HTERT RPE-1 (cell line): ENCODE data around the gene SH3RF3.

Experiments
- in situ Hi-C: fragments of 300-500 bp; cut with MboI; formaldehyde crosslinking; loops from 4 replicates; pipeline ENCODE4 v1.14.3; 2020; ENCODE audit warnings: low sequenced_read_pairs

Gene SH3RF3

GRCh38 chr2:109233643-109234042 lies 104.6 kb downstream of the SH3RF3 start:
- in situ Hi-C loops, result no loop called here

- in situ Hi-C loops, result no loop called here
These were observed 105.3 kb downstream of the SH3RF3 start for GRCh38 chr2:109234355-109234754.

GRCh38 chr2:109236147-109236546 lies 107.1 kb downstream of the SH3RF3 start:
- in situ Hi-C loops, result no loop called here

- in situ Hi-C loops, result no loop called here
These were observed 108.8 kb downstream of the SH3RF3 start for GRCh38 chr2:109237792-109238191.

DNA sequence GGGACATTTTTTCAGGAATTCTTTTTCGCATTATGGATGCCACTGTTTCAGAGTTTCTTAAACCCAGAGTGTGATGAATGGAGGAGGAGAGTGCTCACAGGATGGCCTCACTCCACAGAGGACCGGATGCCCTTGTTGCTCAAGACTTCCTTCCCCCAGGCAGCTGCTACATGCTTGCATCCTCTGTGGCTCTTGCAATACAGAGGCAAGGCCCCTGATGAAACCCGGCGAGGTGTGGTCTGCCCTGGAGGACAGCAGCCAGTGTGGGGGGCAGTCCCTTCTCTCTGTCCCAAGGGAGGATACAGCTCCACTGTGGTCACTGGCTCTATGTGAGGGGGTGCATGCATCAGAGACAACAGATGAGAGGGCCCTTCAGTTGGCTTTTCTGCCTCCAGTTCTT lies 109.6 kb downstream of the SH3RF3 start:
- in situ Hi-C loops, result no loop called here

GRCh38 chr2:109239720-109240119 lies 110.7 kb downstream of the SH3RF3 start:
- in situ Hi-C loops, result no loop called here

DNA sequence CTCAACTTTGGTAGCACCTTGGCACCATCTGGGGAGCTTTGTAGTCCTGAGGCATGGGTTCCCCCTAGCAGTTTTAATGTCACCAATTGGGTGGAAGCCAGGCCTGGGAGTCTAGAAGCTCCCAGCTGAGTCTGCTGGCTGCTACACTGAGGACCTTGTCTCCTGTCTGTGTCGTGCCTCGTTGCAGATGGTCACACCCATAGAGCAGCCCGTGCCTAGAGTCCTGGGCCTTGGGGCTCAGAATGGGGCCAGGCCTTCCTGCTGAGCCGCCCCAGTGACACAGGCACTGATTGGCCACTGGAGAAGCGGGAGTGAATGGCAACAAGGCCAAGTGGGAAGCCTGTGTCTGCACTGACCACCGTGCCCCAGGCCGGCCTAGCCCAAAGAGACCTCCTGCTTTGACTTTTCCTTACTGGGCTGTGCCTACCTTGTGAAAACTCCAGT lies 113.2 kb downstream of the SH3RF3 start:
- in situ Hi-C loops, result no loop called here

DNA sequence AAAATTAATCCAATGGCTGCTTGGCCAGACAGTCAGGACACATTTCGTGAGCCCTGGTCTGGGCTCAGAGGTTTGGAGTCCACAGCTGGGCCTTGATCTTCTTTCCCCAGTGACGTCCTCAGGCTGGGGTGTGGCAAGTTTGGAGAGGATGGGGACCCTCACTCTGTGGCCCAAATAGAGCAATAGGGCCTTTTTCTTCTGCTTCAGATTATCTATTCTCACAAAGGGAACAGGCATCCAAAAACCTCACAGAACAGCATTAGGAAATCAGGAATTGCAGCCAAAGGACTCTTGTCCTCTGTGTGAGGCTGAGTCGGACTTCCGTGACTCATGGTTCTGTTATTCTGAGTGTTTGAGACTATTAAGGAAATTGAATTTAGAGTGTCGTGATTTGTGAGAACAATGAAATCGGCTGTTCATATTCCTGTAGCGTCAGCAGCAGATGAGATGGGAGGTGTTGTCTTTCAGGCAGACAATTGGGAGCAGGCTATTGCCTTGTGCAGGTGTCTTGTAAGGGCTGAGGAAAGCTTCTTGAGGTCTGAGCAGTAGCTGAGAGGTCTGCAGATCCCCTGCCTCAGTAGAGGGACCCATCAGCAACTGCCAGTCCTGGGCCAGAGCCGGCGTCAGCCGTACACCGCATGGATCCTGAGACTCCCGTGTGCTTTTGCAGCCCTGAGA lies 113.8 kb downstream of the SH3RF3 start:
- in situ Hi-C loops, result no loop called here

DNA sequence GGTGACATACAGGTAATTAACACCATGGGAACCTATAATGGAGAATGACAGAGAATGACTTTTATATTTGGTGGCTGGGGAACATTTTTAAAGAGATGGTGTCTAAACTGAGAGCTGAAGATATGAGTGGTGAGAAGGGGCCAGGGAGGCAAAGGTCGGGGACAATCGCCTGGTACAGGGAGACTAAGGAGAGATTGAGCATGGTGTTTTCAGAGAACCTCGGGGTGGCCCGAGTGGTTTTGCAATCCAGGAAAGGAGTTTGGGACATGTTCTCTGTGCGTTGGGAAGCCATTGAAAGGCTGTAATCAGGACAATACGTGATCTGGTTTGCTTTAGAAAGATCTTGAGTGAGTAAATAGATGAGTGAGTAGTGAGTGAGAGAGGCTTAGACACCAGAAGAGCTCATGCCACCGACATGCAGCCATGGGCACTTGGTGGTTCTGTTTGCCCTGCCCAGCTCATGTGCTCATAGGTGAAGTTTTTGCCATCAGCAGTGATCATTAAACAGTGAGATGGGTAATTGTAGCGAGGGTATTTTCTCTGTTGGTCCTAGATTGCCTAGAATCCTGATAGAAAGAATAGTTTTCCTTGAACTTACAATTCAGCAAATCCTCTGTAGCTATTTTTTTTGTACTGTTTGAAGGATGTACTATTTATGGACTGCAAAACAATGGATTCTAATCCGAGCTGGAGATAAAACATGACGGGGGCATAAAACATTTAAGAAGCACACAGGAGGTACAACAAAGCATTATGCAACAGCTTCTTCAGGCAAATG lies 114.7 kb downstream of the SH3RF3 start:
- in situ Hi-C loops, result no loop called here

DNA sequence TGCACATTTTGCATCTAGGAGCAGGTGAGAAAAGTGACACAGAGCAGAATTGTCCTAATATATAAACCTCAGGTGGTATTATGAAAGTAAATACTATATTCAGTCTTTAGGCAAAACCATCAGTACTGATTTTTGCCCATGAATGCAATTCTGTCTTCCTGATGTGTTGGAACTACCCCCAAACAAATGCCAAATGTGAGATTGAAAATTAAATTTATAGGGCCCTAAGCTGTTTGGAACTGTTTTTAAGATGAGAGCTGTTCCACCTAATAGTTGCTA lies 115.2 kb downstream of the SH3RF3 start:
- in situ Hi-C loops, result no loop called here

DNA sequence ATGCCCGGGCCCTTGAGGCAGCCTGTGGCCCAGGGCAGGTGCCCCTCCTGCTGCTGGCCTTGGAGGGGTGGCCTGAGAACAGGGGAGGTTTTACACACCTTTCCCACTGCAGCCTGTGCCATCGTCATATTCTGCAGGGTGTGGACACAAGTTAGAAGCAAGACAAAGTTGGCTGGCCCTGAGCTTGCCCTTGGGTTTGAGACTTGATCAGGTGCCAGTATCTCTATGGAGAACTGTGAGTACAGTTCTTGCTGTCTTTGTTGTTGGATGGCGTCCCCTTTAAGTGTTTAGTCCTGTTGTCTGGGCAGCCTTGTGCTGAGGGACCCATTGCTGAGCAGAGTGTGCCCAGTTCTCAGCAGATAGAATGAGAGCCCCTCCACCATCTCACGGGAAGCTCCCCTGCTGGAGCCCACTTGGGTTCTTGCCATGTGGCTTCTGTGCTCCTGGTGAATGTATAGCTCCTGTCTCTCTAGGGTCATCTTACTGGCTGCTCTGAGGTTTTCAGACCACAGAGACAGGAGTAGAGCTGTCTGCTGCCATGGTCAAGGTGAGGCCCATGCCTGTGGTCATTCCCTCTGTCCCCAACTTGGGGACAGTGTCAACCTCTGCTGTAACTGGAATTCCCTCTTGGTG lies 115.9 kb downstream of the SH3RF3 start:
- in situ Hi-C loops, result no loop called here

DNA sequence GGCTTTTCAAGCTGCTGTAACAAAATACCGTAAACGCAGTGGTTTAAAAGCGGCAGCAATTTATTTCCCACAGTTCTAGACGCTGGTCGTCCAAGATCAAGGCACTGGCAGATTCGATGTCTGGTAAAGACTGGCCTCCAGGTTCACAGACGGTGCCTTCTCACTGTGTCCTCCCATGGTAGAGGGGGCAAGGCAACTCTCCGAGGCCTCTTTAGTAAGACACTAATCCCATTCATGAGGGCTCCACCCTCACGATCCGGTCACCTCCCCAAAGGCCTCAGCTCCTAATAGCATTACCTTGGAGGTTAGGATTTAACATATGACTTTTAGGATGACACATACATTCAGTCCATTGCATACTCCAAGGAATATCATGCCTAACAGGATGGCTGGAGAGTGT lies 117.2 kb downstream of the SH3RF3 start:
- in situ Hi-C loops, result no loop called here

DNA sequence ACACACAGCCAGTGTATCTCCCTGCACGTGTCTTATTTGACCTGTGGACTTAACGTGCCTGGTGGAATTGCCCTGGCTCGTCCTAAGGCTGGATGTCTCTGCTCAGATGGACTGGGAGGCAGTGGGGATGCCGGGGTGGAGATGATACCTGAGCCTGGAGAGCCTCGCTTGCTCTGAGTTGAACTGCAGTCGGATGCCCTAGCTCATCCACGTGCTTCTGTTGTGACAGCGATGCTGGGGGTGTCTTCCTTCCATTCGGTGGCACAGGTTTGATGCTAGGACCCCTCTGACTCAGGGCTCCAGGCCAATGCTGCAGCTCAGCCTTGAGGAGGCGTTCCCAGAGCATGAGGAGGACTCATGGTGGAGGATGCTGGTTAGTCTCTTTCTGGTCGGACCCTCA lies 117.6 kb downstream of the SH3RF3 start:
- in situ Hi-C loops, result no loop called here

- in situ Hi-C loops, result no loop called here
These were observed 118.3 kb downstream of the SH3RF3 start for GRCh38 chr2:109247340-109247739.

DNA sequence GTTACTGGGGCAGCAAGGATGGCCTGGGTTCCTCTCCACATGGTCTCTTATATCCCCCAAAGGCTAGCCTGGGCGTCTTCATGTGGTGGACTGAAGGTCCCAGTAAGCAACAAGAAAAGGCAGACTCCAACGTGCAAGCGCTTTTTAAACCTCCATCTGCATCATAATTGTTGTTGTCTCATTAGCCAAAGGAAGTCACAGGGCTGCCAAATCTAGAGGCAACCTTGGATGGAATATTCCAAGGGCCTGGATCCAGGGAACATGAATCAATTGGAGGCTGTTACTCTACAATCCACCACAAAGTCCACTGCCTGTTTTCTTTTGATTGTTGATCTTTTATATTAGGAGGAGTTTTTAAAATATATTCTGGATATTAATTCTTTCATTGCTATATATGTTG lies 118.8 kb downstream of the SH3RF3 start:
- in situ Hi-C loops, result no loop called here

DNA sequence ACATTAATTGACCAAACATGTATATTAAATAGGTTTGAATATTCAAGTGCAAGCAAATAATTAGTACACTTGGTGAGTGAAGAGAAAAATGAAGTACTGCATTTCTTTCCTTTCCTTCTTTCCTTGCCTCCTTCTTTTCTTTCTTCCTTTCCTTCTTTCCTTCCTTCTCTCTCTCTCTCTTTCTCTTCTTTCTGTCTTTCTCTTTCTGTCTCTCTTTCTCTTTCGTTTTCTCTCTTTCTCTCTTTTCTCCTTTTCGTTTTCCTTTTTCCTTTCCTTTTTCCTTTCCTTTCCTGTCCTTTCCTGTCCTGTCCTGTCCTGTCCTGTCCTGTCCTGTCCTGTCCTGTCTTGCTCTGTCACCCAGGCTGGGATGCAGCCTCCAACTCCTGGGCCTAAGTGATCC lies 119.6 kb downstream of the SH3RF3 start:
- in situ Hi-C loops, result no loop called here

DNA sequence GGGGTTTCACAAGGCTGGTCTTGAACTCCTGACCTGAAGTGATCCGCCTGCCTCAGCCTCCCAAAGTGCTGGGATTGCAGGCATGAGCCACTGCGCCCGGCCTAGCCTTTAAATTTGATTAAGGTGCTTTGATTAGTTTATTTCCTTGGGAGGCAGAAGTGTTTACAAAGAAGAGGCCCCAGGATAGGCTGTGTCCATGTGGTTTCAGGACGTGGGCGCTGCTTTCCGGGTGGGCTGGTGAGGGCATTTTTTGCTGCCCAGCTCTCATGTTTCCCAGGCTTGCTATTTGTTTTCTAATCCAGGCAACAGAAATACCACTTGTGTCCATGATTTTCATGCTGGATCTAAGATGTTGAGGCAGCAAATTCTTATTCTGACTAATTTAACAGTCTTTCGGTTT lies 124.2 kb downstream of the SH3RF3 start:
- in situ Hi-C loops, result no loop called here

- in situ Hi-C loops, result no loop called here
These were observed 125.3 kb downstream of the SH3RF3 start for GRCh38 chr2:109254174-109254904.

DNA sequence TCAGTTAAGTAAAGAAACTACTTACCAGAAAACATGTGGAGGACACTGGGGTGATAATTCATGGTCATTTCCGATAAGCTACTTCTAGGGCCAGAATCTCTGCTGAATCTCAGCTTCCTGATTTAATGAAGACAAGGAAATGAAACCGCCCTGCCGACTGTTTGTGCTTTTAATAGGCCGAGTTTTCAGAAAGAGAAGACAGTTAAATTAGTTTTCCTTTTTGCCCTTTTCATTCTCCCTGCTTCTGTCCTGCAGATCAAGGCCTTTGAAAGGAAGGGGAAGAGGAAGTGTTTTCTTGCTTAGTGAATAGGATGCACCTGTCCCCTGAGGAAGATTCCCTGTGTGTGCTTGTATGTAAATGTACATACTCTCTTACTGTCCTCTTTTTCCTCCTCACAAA lies 126.6 kb downstream of the SH3RF3 start:
- in situ Hi-C loops, result no loop called here

- in situ Hi-C loops, result no loop called here
These were observed 127.1 kb downstream of the SH3RF3 start for GRCh38 chr2:109256111-109256510.

- in situ Hi-C loops, result no loop called here
These were observed 127.9 kb downstream of the SH3RF3 start for GRCh38 chr2:109256921-109257320.

DNA sequence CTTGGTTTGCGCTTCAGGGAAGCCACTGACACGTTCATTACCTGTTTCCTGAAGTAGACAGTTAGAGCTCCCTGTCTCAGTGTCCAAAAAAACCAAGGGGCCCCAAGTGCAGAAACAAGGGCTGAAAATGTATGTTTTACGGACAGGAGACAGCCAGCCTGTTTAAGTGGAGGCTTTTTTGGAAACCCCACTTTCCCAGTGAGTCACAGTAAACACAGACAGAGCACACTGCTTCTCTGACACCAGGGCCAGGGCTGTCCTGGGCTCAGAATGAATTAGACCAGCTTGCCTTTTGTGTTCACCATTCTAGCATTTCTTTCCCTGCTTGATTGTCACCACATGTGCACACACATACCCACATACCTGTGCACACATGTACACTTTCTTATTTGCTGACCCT lies 128.6 kb downstream of the SH3RF3 start:
- in situ Hi-C loops, result no loop called here
